ENCODE results near the gene TNNC1. TPM values are rescaled to one million over a fixed set of nuclear protein-coding genes. Genes with fewer than 3 reads are reported as not detected.
A peak's percentile ranks its signal among the peaks of the same experiment; 100 is the strongest.

The TNNC1 gene
- total and polyA plus RNA-seq, 2 of the 13 experiments (the other 11 are each of a cell fraction or from before 2014, with no cell fraction given): 11.8 to 36.4 TPM

GRCh38 chr3:52429779-52430415 lies 23.9 kb downstream of the TNNC1 start (continued):
- TF ChIP-seq NFE2 (CRISPR knock-in tag; IDR thresholded peaks at IDR 0.05): no peak
- peak; percentile 46; the same call in 1 of the 3 replicates for TF ChIP-seq MXI1 (IDR thresholded peaks at IDR 0.05; ENCODE audit: borderline replicate concordance, low read depth, low read length)
- no peak for TF ChIP-seq PAX8 (CRISPR knock-in tag; IDR thresholded peaks at IDR 0.05; ENCODE audit: borderline replicate concordance)
- peak; percentile 93 for TF ChIP-seq SAP130 (CRISPR knock-in tag; IDR thresholded peaks at IDR 0.05; ENCODE audit: low read depth)
- peak; percentile 78 for TF ChIP-seq ZNF501 (CRISPR knock-in tag; IDR thresholded peaks at IDR 0.05)
- TF ChIP-seq ZBTB7B (CRISPR knock-in tag; IDR thresholded peaks at IDR 0.05): peak; percentile 92
- peak; percentile 22; the same call in 1 of the 2 replicates for TF ChIP-seq YEATS2 (CRISPR knock-in tag; IDR thresholded peaks at IDR 0.05; ENCODE audit: borderline replicate concordance)
- TF ChIP-seq TBX2 (CRISPR knock-in tag; IDR thresholded peaks at IDR 0.05; ENCODE audit: borderline replicate concordance): peak; percentile 95
- no peak for TF ChIP-seq ZNF777 (CRISPR knock-in tag; IDR thresholded peaks at IDR 0.05)
- no peak for TF ChIP-seq ZUFSP (CRISPR knock-in tag; IDR thresholded peaks at IDR 0.05; ENCODE audit: borderline replicate concordance)
- no peak for TF ChIP-seq ZNF720 (CRISPR knock-in tag; IDR thresholded peaks at IDR 0.05)
- 0 out of 2 replicates have a peak, but pooled peaks have one; percentile 29 for TF ChIP-seq ZNF335 (CRISPR knock-in tag; IDR thresholded peaks at IDR 0.05)
- TF ChIP-seq KDM2A (CRISPR knock-in tag; IDR thresholded peaks at IDR 0.05; ENCODE audit: borderline replicate concordance, low read depth): peak; percentile 40; the same call in 1 of the 2 replicates
- TF ChIP-seq KMT2A (CRISPR knock-in tag; IDR thresholded peaks at IDR 0.05): no peak
- peak; percentile 90 for TF ChIP-seq ZNF710 (CRISPR knock-in tag; IDR thresholded peaks at IDR 0.05; ENCODE audit: borderline replicate concordance)
- TF ChIP-seq RNF219 (CRISPR knock-in tag; IDR thresholded peaks at IDR 0.05): no peak
- peak; percentile 34; the same call in 1 of the 2 replicates for TF ChIP-seq ZBTB25 (CRISPR knock-in tag; IDR thresholded peaks at IDR 0.05)
- peak; percentile 53; the same call in 1 of the 2 replicates for TF ChIP-seq GATAD1 (CRISPR knock-in tag; IDR thresholded peaks at IDR 0.05)
- peak; percentile 82 for TF ChIP-seq TBL1XR1 (IDR thresholded peaks at IDR 0.05; ENCODE audit: borderline replicate concordance, low read length, partially characterized antibody)
- TF ChIP-seq ZNF878 (CRISPR knock-in tag; IDR thresholded peaks at IDR 0.05): peak; percentile 81; the same call in 1 of the 2 replicates
- 0 out of 2 replicates have a peak, but pooled peaks have one; percentile 39 for TF ChIP-seq TFDP2 (CRISPR knock-in tag; IDR thresholded peaks at IDR 0.05)
- peak; percentile 21; the same call in 1 of the 2 replicates for TF ChIP-seq ZBTB38 (CRISPR knock-in tag; IDR thresholded peaks at IDR 0.05)

All from HepG2 (cell line).